ENCODE measurements around the gene SPAM1.
"Not testable (repeated sequence)": the region's sequence is repeated elsewhere in the genome, so short reads cannot be mapped to it uniquely, and the experiment has no call there.

Gene SPAM1

DNA sequence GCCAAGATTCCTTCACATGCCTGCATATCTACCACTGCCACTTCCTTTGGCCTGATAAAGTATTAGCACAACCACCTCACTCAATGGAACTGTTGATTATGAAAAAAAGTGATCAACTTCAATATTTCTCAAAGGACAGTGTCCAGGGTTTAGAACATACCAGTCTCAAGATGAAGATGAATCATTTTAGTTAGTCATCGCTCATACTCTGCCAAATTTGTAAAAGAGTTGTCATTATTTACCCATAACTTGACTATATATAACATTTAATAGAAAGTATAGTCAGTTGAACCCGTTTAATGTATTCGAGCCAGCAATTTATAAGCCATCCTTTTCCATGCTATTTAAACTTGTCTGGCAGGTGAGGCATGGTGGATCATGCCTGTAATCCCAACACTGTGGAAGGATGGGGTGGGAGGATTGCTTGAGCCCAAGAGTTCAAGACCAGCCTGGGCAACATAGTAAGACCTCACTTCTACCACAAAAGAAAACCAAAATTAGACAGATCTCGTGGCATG is 33.2 kb downstream of the SPAM1 start:
- peak; percentile 43 for DNase-seq (ENCODE audit: low read depth)

DNA sequence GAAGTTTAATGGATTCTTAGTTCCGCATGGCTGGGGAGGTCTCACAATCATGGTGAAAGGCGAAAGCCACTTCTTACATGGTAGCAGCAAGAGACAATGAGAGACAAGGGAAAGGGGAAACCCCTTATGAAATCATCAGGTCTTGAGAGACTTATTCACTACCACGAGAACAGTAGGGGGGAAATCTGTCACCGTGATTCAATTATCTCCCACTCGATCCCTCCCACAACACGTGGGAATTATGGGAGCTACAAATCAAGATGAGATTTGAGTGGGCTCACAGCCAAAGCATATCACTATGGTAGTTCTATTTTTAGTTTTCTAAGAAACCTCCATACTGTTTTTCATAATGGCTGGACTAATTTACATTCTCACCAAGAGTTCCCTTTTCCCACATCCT is 36.7 kb downstream of the SPAM1 start:
- DNase-seq (ENCODE audit: low read depth): no peak

GRCh38 chr7:123966936-123967335 is 41.9 kb downstream of the SPAM1 start:
- no peak for DNase-seq (ENCODE audit: low read depth)

DNA sequence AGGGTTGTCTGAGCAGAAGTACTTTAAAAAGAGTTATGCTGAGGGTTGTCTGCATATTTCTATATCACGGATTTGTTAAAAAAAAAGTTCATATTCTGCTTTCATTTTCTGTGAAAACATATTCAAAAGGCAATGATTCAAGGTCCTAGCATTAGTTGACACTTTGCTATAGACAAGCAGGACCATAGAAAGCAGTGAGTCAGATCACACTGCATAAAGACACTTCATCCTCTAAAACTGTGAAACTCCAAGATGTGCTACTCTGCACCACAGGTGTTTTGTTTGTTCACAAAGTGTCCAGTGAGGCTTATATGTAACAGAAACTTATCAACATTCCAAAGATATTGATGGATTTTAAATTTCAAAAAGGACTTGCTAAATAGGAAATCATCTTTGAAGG is 47.0 kb downstream of the SPAM1 start:
- DNase-seq (ENCODE audit: low read depth): no peak

- no peak for DNase-seq (ENCODE audit: low read depth)
These were observed 47.8 kb downstream of the SPAM1 start for GRCh38 chr7:123972831-123973230.

DNA sequence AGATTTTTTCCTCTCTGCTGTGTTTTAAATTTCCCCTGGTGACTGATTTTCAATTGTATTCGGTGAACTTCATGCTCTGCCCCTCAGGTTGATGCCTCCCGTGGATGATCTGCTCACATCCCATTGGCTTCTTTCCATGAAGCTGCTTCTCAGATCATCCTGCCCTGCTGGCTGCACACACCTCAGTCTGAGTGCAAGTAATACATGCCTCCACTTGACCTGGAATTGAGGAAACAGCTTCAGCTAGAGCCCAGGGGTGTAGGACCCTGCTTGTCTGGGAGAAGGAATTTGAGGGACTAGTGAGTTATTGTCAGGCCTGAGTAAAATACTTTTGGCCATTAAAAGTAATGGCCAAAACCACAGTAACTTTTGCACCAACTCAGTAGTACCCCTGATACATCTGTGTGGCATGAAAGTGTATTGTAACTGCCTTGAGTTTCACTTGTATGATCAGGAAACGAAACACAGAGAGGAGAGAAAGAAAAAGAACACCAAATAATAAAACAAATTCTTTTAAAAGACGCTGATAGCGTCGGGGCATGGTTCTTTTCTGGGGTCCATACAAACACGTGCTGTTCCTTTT is 49.4 kb downstream of the SPAM1 start:
- DNase-seq (ENCODE audit: low read depth): no peak

DNA sequence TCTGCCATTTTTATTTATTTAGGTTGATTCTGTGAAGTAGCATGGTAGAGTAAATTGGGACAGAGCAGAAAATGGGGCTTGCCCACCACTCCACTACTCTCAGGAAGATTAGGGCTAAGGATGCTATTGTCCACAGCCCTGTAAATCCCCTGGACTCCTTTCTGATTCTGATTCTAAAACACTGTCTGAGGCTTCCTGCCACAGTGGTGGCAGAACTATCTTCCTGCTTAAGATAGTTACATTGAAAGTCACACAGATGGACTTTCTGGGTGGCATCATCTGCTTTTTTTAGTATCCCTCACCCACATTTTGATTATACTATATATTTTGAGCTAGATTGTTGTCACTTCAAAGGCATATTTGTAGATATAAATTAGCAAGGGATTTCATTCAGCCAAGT is 50.0 kb downstream of the SPAM1 start:
- DNase-seq (ENCODE audit: low read depth): no peak

DNA sequence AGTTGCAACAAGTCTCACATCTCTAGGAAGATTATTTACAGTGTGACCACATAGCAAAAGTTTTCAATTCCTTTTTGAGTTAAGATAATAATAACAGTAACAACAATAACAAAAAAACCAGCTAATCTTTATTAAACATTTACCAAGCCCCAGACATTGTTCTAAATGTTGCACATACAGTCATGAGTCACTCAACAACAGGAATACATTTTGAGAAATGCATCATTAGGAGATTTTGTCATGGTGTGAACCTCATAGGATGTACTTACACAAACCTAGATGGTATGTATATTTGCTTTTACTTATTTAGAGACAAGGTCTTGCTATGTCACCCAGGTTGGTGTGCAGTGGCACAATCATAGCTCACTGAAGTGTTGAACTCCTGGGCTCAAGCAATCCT is 52.0 kb downstream of the SPAM1 start:
- DNase-seq (ENCODE audit: low read depth): no peak

GRCh38 chr7:123979876-123980275 is 54.8 kb downstream of the SPAM1 start:
- no peak for DNase-seq (ENCODE audit: low read depth)

DNA sequence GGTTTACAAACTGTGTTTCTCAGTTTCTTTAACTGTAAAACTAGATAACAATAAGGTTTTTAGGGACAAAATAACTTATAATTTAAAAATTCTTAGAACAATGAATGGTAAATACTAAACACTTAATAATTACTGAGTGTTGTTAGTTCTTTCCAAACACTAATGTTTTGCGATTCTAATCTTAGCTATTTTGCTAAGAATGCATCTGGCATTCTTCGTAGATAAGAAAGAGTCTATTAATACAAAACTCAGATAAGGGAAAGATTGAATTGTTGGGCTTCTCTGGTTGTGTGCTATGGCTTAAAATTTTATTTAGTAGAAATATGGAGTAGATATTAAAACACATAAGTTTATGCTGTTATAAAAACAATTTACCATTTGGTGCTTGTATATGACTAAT is 62.4 kb downstream of the SPAM1 start:
- DNase-seq (ENCODE audit: low read depth): no peak

DNA sequence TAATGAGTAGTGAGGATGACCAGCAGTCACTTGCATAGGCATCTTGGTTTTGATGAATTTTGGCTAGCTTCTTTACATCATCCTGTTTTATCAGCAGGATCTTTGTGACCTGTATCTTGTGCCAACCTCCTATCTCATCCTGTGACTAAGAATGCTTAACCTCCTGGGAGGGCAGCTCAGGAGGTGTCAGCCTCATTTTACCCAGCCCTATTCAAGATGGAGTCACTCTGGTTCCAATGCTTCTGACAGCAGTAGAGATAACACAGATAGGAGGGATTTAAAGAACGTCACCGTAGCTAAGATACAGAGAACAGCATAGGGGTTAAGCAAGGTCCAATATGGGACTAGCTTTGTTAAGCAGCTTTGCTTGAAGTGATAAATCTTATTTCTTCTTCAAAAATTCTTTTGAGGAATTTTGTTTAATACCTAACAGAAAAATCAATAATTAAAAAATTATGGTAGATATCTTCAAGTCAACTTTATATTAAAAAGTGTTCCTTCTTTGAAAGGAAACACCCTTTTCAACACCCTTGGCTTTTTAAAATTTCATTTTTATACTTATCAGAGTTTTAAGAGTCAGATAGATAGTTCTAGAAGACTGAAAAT is 68.0 kb downstream of the SPAM1 start:
- DNase-seq (ENCODE audit: low read depth): no peak

DNA sequence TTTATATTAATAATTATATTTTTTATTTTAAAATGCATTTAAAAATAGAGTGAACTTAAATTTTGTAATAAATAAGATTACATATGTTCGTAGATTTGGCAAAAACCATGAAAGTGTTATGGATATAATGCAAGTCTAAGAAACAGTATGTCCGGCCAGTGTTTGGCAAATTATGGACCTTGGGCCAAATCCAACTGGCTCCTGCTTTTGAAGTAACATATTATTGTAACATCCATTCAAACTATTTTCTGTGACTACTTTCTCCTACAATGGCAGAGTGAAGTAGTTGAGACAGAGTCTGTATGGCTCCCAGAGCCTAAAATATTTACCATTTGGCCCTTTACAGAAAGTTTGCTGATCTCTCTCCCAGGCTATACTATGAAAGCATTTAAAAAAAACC is 69.0 kb downstream of the SPAM1 start:
- no peak for DNase-seq (ENCODE audit: low read depth)

DNA sequence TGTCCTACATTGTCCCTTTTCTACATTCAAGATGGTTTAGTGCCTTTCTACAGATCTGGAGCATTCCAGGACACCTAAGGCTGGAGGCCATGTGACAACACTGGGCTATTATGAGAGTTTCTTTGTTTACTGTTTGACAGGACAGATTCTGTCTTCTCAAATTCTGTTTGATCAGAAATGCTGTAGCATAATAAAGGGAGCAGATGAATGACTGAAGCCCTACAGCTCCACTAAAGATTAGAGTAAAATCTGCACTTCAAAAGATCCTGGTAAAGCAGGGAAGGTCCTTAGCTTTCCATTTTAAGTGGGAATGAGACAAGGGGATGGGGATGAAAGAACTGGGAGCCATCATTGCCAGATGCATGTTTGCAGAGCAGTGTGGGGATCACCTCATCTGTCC is 69.4 kb downstream of the SPAM1 start:
- DNase-seq (ENCODE audit: low read depth): no peak

GRCh38 chr7:123995617-123996326 is 70.7 kb downstream of the SPAM1 start:
- DNase-seq (ENCODE audit: low read depth): no peak

DNA sequence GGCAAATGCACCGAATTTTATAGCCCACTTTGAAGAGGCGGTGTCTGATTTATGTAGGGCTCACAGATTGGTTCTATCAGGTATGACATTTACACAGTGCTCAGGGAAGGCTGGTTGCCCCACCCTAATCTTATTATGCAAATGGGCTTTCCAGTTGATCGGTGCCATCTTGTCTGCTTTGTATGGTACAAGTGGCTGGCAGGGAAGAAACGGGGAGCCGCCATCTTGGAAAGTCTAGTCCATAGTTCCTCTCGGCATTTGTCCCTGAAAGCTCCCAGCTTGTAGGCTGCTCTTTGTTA is 71.2 kb downstream of the SPAM1 start:
- DNase-seq (ENCODE audit: low read depth): no peak

DNA sequence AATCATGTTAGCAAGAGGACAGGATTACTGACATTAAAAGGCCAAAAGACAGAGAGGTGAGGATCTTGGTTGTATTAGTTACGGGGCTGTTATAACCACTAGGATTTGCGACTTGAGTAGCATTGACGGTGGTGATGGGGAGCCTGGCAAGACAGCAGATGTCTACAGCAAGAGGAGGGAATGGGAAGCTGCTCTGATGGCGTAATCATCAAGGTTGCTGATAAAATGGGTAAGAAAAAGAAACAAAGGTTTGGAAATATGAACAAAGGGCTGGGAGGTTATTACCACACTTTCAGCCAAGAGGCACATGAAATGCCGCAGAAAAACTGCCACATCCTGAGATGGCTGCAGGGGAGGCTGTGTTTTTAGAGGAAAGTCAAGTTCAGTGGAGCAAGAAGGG is 73.9 kb downstream of the SPAM1 start:
- no peak for DNase-seq (ENCODE audit: low read depth)

- peak; percentile 8 for DNase-seq (ENCODE audit: low read depth)
These were observed 74.7 kb downstream of the SPAM1 start for GRCh38 chr7:123999703-124000102.

DNA sequence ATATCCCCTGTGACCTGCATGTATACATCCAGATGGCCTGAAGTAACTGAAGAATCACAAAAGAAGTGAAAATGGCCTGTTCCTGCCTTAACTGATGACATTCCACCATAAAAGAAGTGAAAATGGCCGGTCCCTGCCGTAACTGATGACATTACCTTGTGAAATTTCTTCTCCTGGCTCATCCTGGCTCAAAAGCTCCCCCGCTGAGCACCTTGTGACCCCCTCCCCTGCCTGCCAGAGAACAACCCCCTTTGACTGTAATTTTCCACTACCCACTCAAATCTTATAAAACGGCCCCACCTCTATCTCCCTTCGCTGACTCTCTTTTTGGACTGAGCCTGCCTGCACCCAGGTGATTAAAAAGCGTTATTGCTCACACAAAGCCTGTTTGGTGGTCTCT is 83.3 kb downstream of the SPAM1 start:
- DNase-seq (ENCODE audit: low read depth): not testable (repeated sequence)

- no peak for DNase-seq (ENCODE audit: low read depth)
These were observed 84.3 kb downstream of the SPAM1 start for GRCh38 chr7:124009321-124009720.
